ENCODE results near the gene MRPL42. TPM values are rescaled to one million over a fixed set of nuclear protein-coding genes. Genes with fewer than 3 reads are reported as not detected.

The MRPL42 gene
- total and polyA plus RNA-seq, 2 of the 4 experiments (the other 2 are of a cell fraction) = 64.2 to 90.7 TPM

DNA sequence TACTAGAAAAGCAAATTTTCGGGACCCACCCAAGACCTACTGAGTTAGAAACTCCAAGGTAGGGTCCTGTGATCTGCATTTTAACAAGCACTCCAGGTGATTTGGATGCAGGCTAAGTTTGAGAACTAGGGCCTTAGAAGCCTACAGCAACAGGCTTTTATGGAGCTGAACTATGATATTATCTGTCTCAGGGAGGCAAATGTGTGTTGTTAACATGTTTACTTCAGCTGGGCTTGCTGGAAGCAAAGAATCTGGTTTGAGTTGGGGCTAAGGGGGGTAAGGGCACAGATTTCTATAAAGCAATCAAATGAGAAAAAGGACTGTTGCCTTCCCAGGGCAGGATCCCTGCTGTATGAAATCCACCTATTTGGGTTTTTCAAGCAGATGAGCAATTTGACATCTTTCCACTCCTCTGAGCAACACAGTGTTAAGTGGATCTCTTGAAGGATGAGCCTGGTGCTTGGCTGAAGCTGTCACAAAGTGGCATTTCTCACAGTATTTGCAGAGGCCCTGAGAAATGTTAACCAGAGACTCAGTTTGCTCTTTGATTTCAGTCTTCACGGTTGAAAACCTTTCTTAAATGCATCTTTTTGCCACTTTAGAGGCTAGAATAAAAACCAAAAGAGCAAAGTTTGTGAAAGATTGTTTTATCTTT is 68.9 kb downstream of the MRPL42 start:
- H3K4me2 ChIP-seq (ENCODE audit: low read depth, low read length) = no peak overlapping the region
- H3K18ac ChIP-seq (ENCODE audit: low read depth, low read length) = no peak overlapping the region

More for the DNA sequence above, 68.9 kb downstream of the MRPL42 start:
- CTCF ChIA-PET = interaction anchor here (1.0 kb wide), 1 partner anchor 33 kb away, joined by 4 read pairs; no protein-coding TSS in a partner anchor
- no peak overlapping the region for H3K56ac ChIP-seq (ENCODE audit: extremely low read depth, insufficient read depth, low read length)
- no peak overlapping the region for H4K8ac ChIP-seq (ENCODE audit: low read depth in 2 of 2, low read length in 2 of 2)
- H3K36me3 ChIP-seq (ENCODE audit: control insufficient read depth, insufficient read depth, low read length) = no peaks in the 10 kb centered on the region
- intact Hi-C loops (cut with micrococcal nuclease) (no loop called here), in situ Hi-C loops (cut with MboI; ENCODE audit: low sequenced_read_pairs) (no loop called here), dilution Hi-C loops (cut with HindIII; ENCODE audit: low sequenced_read_pairs, unreplicated experiment) (no loop called here)
- H2AFZ ChIP-seq (replicated peaks; ENCODE audit: low read length, poor library complexity) = no peak overlapping the region
- H3K23ac ChIP-seq (ENCODE audit: low read depth, low read length) = 0 out of 2 replicates have a peak overlapping the region, but pooled peaks have one; percentile 13
- H2BK5ac ChIP-seq (ENCODE audit: low read depth, low read length, poor library complexity, severe bottlenecking) = no peak overlapping the region
- no peak overlapping the region for H3K9ac ChIP-seq (ENCODE audit: low read depth, low read length)
- no CpG with 5 or more reads among the region's 2 CpGs for WGBS, 2 experiments (ENCODE audit: extremely low coverage in 2 of 2, insufficient read length in 1 of 2)
- TF ChIP-seq MAFK (IDR thresholded peaks at IDR 0.05; ENCODE audit: low read depth, low read length) (no peak), CHD1 (IDR thresholded peaks at IDR 0.05; ENCODE audit: low read depth, low read length) (no peak), MAZ (IDR thresholded peaks at IDR 0.05; ENCODE audit: borderline replicate concordance, low read depth, low read length) (no peak), POLR2A (IDR thresholded peaks at IDR 0.05; ENCODE audit: low read depth, low read length) (no peak), RFX5 (IDR thresholded peaks at IDR 0.05; ENCODE audit: low read depth, low read length) (no peak), CTCF (conservative IDR thresholded peaks at IDR 0.05; ENCODE audit: low read depth, low read length) (no peak), SMC3 (IDR thresholded peaks at IDR 0.05; ENCODE audit: low read depth, low read length) (no peak), BHLHE40 (IDR thresholded peaks at IDR 0.05; ENCODE audit: low read depth, low read length) (no peak), MXI1 (IDR thresholded peaks at IDR 0.05; ENCODE audit: borderline replicate concordance, low read depth, low read length) (no peak)
- TF ChIP-seq, protein P1, sequence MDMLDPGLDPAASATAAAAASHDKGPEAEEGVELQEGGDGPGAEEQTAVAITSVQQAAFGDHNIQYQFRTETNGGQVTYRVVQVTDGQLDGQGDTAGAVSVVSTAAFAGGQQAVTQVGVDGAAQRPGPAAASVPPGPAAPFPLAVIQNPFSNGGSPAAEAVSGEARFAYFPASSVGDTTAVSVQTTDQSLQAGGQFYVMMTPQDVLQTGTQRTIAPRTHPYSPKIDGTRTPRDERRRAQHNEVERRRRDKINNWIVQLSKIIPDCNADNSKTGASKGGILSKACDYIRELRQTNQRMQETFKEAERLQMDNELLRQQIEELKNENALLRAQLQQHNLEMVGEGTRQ (IDR thresholded peaks at IDR 0.05; ENCODE audit: low read depth, low read length) = no peak
- TF ChIP-seq, protein P2, sequence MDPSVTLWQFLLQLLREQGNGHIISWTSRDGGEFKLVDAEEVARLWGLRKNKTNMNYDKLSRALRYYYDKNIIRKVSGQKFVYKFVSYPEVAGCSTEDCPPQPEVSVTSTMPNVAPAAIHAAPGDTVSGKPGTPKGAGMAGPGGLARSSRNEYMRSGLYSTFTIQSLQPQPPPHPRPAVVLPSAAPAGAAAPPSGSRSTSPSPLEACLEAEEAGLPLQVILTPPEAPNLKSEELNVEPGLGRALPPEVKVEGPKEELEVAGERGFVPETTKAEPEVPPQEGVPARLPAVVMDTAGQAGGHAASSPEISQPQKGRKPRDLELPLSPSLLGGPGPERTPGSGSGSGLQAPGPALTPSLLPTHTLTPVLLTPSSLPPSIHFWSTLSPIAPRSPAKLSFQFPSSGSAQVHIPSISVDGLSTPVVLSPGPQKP (IDR thresholded peaks at IDR 0.05; ENCODE audit: borderline replicate concordance, low read depth, low read length) = no peak
- H4K5ac ChIP-seq (ENCODE audit: low read depth, low read length) = no peak overlapping the region
- H3K79me1 ChIP-seq (ENCODE audit: low read depth in 1 of 2, low read length in 2 of 2) = no peaks in the 10 kb centered on the region
- POLR2A ChIA-PET (ENCODE audit: unreplicated experiment) = no interaction called here
- no peak overlapping the region for H2BK15ac ChIP-seq (ENCODE audit: low read depth, low read length)
- no peaks in the 10 kb centered on the region for H3K9me1 ChIP-seq (ENCODE audit: insufficient read depth, low read length)
- no TSS peak for BruUV-seq (replicated peaks)
- ATAC-seq (ENCODE audit: low read depth) (no peak), DNase-seq (no peak)
- H3K4me3 ChIP-seq (ENCODE audit: insufficient read depth, low read depth, low read length) = no peak overlapping the region
- no peak overlapping the region for H3K27ac ChIP-seq (ENCODE audit: insufficient read depth, low read length)
- H3K27me3 ChIP-seq (ENCODE audit: control insufficient read depth, insufficient read depth, low read length) = no peaks in the 10 kb centered on the region
- H2BK120ac ChIP-seq (ENCODE audit: low read depth, low read length) = no peak overlapping the region
- H3K14ac ChIP-seq (replicated peaks; ENCODE audit: low read depth, low read length) = no peak overlapping the region
- no peak overlapping the region for H2AK5ac ChIP-seq (ENCODE audit: low read depth, low read length)
- no peak overlapping the region for H2BK20ac ChIP-seq (ENCODE audit: low read depth, low read length)
- no peaks in the 10 kb centered on the region for H3K9me3 ChIP-seq (ENCODE audit: control insufficient read depth, insufficient read depth, low read length)
- H3K4ac ChIP-seq (ENCODE audit: low read depth, low read length) = no peak overlapping the region
- no peaks in the 10 kb centered on the region for H3K4me1 ChIP-seq (ENCODE audit: control insufficient read depth, insufficient read depth, low read length)
- no peaks in the 10 kb centered on the region for H4K20me1 ChIP-seq (ENCODE audit: insufficient read depth, low read length)
- no peak overlapping the region for H4K91ac ChIP-seq (ENCODE audit: insufficient read depth, low read depth, low read length)
- no peak overlapping the region for H2AK9ac ChIP-seq (replicated peaks; ENCODE audit: low read depth, low read length, poor library complexity)
